CD4-positive, alpha-beta T cell treated with Interleukin-17A for 4 hours (primary cell): ENCODE measurements around the gene TRIM28.

ENCODE experiments used
- DNase-seq: peaks from one replicate; pipeline ENCODE4 v3.0.0-alpha.2; 2020; ENCODE audit warnings: mixed read lengths

Gene TRIM28

DNA sequence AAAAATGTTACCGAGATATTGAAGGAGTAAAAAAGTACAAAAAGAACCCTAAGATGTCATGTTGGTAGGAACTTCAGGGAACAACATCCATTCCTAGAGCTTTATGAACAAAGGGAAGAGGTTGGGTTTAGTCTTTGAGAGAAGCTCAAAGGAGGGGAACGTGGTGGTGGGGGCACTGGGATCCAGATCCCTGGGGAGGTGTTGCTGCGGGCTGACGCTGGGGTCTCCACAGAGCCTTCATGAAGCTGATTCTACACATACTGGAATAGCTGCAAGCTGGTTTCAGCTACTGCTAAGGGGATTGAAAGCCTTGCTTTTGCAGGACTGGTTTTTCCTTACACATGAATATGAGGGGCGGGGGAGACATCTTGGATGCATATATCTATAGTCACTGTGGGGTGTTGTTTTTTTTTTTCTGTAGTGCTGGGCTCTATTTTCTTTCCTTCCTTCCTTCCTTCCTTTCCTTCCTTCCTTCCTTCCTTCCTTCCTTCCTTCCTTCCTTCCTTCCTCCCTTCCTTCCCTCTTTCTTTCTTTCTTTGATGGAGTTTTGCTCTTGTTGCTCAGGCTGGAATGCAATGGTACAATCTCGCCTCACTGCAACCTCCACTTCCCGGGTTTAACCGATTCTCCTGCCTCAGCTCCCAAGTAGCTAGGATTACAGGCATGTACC lies 35.7 kb downstream of the TRIM28 start:
- no peak for DNase-seq

DNA sequence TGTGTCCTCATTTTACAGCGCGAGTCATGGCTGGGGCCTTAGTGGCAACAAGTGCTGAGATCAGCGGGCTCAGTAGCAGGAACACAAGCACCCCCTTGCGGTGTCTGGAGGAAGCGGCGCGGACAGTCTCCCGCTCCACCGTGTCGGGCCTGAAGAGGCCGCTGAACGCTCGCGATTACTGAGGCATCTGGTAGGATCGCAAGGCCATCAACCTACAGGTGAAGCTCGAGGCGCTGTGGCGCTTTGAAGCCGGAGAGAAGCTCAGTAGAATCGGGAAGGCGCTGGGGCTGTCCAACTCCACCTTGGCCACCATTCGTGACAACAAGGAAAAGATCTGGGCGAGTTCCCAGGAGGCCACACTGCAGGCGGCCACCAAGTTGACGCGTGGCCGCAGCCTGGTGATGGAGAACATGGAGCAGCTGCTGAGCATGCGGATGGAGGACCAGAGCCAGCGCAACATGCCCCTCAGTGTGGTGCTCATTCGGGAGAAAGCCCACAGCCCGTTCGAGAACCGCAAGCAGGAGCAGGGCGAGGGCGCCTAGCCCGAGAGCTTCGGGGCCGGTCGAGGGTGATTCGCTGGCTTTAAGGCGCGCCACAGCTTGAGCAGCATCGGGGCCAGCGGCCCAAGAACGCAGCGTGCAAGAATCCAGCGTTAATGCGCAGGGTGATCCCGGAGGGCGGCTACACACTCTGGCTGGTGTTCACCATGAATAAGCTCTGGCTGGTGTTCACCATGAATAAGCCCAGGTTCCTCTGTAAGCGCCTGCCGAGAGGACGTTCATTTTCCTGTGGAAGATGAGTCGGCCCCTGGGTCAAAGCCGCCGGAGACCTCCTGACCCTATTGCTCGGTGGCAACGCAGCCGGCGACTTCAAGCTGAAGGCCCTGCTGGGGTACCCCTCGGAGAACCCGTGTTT lies 37.6 kb downstream of the TRIM28 start:
- DNase-seq: peak; percentile 92

- DNase-seq: no peak
These were observed 39.1 kb downstream of the TRIM28 start for GRCh38 chr19:58582985-58583384.

- DNase-seq: no peak
These were observed 40.9 kb downstream of the TRIM28 start for GRCh38 chr19:58584498-58585441.

DNA sequence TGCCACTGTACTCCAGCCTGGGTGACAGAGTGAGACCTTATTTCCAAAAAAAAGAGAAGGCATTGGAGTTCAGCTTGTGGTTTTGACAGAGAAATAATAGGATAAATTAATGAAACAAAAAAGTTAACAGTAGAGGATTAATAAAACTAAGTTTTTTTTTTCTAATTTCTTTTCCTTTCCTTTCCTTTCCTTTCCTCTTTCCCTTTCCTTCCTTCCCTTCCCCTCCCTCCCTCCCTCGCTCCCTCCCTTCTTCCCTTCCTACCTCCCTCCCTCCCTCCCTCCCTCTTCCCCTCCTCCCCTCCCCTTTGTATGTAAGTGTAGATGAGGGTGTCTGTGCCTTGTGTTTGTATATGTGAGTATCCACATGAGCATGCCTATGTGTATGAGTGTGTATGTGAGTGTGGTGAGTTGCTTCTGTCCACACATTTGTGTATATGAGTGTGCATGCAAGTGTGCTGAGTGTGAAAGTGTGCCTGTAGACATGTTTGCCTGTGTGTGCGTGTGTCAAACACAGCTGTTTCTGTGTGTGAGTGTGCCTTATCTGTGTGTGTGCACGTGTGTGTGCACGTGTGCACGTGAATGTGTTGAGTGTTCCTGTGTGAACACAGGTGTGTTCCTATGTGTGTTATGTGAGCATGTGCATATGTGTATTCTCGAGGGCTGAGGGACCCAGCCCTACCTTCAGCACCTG lies 41.7 kb downstream of the TRIM28 start:
- no peak for DNase-seq

GRCh38 chr19:58586133-58586765 lies 42.4 kb downstream of the TRIM28 start:
- DNase-seq: no peak
